ENCODE measurements around the gene VSX1.

The VSX1 gene

DNA sequence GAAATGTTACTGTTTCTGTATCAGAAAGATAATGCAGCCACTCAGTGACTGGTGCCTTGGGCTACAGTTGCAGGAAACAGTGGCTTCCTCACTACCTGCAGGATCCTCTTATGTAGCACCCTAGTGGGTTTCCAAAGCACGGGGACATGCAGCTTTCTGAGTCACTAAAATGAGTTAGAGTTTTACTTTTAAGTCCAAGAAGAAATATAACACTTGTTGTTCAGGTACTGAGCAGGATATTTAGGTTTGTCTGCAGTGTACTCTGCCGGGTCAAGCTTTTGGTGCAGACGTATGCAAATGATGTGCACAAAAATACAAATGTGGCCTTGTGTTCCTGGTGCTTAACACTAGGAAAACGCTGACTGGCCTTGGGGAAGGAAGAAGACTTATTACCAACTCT, 46.0 kb downstream of the VSX1 start:
- H3K4me3 ChIP-seq (ENCODE audit: control insufficient read depth, low read depth, low read length) = no peak overlapping the region
- TF ChIP-seq, protein P1, sequence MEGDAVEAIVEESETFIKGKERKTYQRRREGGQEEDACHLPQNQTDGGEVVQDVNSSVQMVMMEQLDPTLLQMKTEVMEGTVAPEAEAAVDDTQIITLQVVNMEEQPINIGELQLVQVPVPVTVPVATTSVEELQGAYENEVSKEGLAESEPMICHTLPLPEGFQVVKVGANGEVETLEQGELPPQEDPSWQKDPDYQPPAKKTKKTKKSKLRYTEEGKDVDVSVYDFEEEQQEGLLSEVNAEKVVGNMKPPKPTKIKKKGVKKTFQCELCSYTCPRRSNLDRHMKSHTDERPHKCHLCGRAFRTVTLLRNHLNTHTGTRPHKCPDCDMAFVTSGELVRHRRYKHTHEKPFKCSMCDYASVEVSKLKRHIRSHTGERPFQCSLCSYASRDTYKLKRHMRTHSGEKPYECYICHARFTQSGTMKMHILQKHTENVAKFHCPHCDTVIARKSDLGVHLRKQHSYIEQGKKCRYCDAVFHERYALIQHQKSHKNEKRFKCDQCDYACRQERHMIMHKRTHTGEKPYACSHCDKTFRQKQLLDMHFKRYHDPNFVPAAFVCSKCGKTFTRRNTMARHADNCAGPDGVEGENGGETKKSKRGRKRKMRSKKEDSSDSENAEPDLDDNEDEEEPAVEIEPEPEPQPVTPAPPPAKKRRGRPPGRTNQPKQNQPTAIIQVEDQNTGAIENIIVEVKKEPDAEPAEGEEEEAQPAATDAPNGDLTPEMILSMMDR (IDR thresholded peaks at IDR 0.05; ENCODE audit: control insufficient read depth, insufficient read depth, low read depth, low read length, missing control alignments) = no peak
- no peak for DNase-seq (ENCODE audit: low read depth)

DNA sequence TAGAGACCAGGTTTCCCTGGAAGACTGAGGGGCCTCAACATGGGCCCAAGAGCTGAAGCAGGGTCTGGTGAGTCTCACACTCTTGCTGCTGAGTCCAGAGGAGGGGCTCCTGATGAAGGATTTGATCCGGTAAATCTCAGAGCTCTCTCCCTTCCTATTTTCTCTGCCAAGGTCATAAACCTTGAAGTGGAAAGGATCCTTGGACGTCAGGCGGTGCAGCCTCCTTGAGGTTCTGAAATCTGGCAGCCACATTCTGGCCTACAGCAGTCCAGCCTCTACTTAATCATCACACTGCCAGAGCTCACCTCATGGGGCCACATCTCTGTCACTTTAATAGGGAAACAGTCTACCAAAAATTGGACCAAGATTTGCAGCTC, 48.0 kb downstream of the VSX1 start:
- no peak overlapping the region for H3K4me3 ChIP-seq (ENCODE audit: control insufficient read depth, low read depth, low read length)
- TF ChIP-seq, protein P1 (IDR thresholded peaks at IDR 0.05; ENCODE audit: control insufficient read depth, insufficient read depth, low read depth, low read length, missing control alignments) = no peak
- DNase-seq (ENCODE audit: low read depth) = no peak

DNA sequence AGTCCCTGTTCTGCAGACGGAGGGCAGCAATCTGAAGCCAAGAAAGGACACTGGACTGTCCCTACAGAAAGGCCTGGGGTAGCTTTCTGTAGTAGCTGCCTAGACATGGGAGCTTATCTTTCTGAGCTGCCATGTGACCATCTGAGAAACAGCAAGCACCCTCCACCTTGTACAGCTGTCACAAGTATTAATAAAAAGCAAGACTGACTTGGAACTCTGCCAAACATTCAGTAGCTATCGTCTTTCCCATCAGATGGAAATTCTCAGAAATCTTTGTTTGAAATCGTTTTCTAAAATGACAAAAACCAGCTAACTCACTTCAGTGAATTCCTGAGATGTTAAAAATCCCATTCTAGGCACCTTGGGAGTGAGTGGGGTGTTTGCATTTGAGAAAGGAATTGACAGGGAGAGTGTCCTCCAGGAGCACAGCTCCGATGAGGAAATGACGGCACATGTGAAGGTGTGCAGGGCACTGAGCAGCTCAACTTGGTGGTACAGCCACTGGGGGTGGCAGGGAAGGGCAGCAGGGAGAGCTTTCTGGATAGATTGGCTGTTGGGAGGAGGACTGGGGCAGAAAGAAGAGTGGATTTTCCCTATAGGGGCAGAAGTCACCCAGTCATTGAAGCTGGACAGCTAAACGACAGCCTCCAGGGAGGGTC, 48.5 kb downstream of the VSX1 start:
- DNase-seq (ENCODE audit: low read depth) = no peak
- TF ChIP-seq, protein P1 (IDR thresholded peaks at IDR 0.05; ENCODE audit: control insufficient read depth, insufficient read depth, low read depth, low read length, missing control alignments) = no peak
- H3K4me3 ChIP-seq (ENCODE audit: control insufficient read depth, low read depth, low read length) = no peak overlapping the region

DNA sequence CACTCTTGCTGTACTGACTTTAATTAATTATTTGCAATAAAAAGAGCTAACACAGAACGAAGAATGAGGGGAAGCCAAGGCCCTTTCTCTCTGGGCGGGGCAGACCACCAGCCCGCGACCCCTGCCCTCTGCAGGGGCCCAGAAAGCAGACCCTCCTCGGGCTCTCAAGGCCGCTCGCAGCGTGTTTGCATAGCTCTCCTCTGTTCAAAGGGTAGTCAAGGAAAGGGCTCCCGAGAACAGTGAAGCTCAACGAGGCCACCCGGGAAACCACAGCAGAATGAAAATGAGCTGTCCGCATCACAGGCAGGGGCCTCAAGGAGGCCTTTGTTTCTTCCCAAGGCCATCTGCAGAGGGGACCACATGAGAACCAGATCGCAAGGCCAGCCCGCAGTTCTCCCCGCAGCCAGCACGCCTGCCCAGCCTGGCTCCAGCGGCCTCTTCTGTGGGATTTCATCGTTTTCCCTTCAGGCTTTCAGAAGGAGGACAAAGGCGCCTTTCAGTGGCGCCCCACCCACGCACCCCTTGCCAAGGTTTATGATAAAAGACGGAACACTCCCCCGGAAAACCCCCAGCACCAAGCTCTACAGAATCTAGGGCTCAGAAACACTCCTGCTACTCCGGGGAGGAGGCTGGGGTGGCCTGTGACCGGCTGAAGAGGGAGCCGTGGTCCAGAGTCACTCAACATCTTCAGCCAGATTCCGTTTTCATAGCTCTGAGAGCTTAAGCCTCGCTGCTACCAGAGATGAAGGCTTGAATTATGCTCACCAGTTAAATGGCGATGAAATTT, 49.3 kb downstream of the VSX1 start:
- DNase-seq (ENCODE audit: low read depth) = no peak
- TF ChIP-seq, protein P1 (IDR thresholded peaks at IDR 0.05; ENCODE audit: control insufficient read depth, insufficient read depth, low read depth, low read length, missing control alignments) = no peak
- H3K4me3 ChIP-seq (ENCODE audit: control insufficient read depth, low read depth, low read length) = no peak overlapping the region

DNA sequence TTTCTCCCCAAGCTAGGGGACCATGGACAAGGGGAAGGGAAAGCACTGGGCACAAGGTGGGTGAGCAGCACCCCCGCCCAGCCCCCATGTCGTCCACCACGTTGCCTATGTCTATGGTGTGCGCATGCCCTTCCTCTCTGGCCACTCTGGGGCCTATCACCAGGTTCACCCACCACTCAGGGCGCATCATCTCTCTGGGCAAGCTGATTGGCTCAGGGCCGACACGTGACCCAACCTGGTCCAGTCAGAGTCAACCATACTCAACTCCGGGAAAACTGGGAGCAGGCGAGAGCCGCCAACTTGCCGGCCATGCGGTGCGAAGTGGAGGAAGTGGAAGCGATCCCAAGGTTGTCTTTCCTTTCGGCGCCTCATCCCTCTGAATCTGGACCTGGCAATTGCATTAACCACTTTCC, 49.9 kb downstream of the VSX1 start:
- DNase-seq (ENCODE audit: low read depth) = no peak
- no peak overlapping the region for H3K4me3 ChIP-seq (ENCODE audit: control insufficient read depth, low read depth, low read length)
- TF ChIP-seq, protein P1 (IDR thresholded peaks at IDR 0.05; ENCODE audit: control insufficient read depth, insufficient read depth, low read depth, low read length, missing control alignments) = no peak

DNA sequence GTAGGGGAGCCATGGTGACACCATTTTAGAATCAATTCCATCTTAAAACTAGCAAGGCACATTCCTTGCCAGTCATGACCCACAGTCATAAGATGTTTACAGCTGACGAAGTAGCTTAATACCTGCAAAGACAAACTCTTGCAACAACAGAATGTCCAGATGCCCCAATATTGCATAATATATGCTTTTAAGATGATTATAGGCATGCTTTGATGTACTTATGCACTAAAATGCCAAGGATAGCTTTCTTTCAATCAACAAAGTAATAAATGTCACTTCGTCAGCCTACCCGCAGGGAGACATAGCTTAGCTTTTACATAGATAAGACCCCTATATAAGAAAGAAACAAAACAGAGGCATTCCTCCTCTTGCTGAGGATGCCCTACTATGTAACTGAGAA, 50.7 kb downstream of the VSX1 start:
- no peak overlapping the region for H3K4me3 ChIP-seq (ENCODE audit: control insufficient read depth, low read depth, low read length)
- TF ChIP-seq, protein P1 (IDR thresholded peaks at IDR 0.05; ENCODE audit: control insufficient read depth, insufficient read depth, low read depth, low read length, missing control alignments) = no peak
- DNase-seq (ENCODE audit: low read depth) = no peak
